Heart right ventricle (tissue), 16 donors: Measurements from ENCODE around the gene TEF. TPM values are rescaled to one million over a fixed set of nuclear protein-coding genes. Genes with fewer than 3 reads are reported as not detected.

Source experiments
- ATAC-seq, 8 donors: fragments of 200-7000 bp; cut with Tn5 transposase; one replicate each; pipeline ENCODE4 v1.9.1; 2020; ENCODE audit warnings: mild to moderate bottlenecking in 8 of 8, moderate library complexity in 8 of 8, moderate number of reproducible peaks in 1 of 8
- DNase-seq, 2 donors: peaks; one replicate each; pipeline ENCODE4 v3.0.0-alpha.2; 2020
- H3K27ac ChIP-seq, 10 donors: fragments of 200-600 bp; sonication (generic) in 2 of 10; one replicate each; pipeline versions ENCODE4 v1.5.0 to v1.8.0; 2020 to 2022; ENCODE audit warnings: mild to moderate bottlenecking in 3 of 10
- H3K27me3 ChIP-seq, 7 donors: fragments of 200-600 bp; one replicate each; pipeline ENCODE4 v1.8.0; 2021 to 2022; ENCODE audit warnings: mild to moderate bottlenecking in 2 of 7
- H3K36me3 ChIP-seq, 9 donors: fragments of 200-600 bp; sonication (generic) in 1 of 9; one replicate each; pipeline versions ENCODE4 v1.5.0 to v1.8.0; 2020 to 2022; ENCODE audit warnings: mild to moderate bottlenecking in 2 of 9
- H3K4me1 ChIP-seq, 9 donors: fragments of 200-600 bp; sonication (generic) in 1 of 9; one replicate each; pipeline versions ENCODE4 v1.5.0 to v1.8.0; 2020 to 2022; ENCODE audit warnings: mild to moderate bottlenecking in 4 of 9
- H3K4me3 ChIP-seq, 10 donors: fragments of 200-600 bp; sonication (generic) in 2 of 10; one replicate each; pipeline versions ENCODE4 v1.5.0 to v1.8.0; 2020 to 2022; ENCODE audit warnings: mild to moderate bottlenecking in 7 of 10, moderate library complexity in 2 of 10
- H3K9me3 ChIP-seq, 11 donors: fragments of 200-600 bp in 10 of 11; sonication (generic) in 2 of 11; one replicate each; pipeline versions ENCODE4 v1.5.0 to v1.8.0; 2013 to 2022; ENCODE audit warnings: mild to moderate bottlenecking in 2 of 11, control low read depth in 1 of 11, moderate library complexity in 1 of 11
- WGBS, 2 donors: extraction: QIAGEN DNeasy Blood & Tissue Kit; methylation state at CpG; one replicate each; pipeline ENCODE4 v1.1.7; 2013; ENCODE audit warnings: inconsistent platforms in 1 of 2; 5-methylcytosine and 5-hydroxymethylcytosine counted together
- intact Hi-C, 10 donors: fragments of 100-400 bp; cut with DNase I; formaldehyde crosslinking; loops; one replicate each; pipeline versions ENCODE4 v1.11.1 to v1.14.2; 2022
- polyA plus RNA-seq, 2 donors: library from polyadenylated mRNA; stranded (reverse); fragments of 200-250 nt; gene quantifications; one replicate each; pipeline ENCODE4 v1.2.3, GENCODE V29; 2013
- total RNA-seq, 10 donors: library from RNA; stranded (reverse); fragmentation: NEBNext Ultra II Directional in 3 of 10; extraction: Animal tissue kit (Norgen Biotek cat#: 25700) in 3 of 10; gene quantifications; one replicate each; pipeline versions ENCODE4 v1.2.1 to v1.2.4, GENCODE V29; 2021 to 2023
- TF ChIP-seq, protein P1 (sequence below), 9 donors: fragments of 200-600 bp; sonication (generic) in 2 of 9; IDR thresholded peaks; one replicate each; pipeline versions ENCODE4 v1.5.0 to v1.8.0; 2021 to 2022; ENCODE audit warnings: antibody characterized with exemption in 9 of 9, mild to moderate bottlenecking in 5 of 9, moderate library complexity in 1 of 9
- donor health status: Arrhythmogenic right ventricular cardiomyopathy.
- donor health status: ischemic (EF 13 %, LVEDD 7.1; RV severe dilation, severe dysfunction).
- donor health status: healthy with polysubstance abuse.
- donor health status: DM: no; HTN: yes; CAD: no.
- donor health status: DM: no; HTN: no; CAD: no.
- donor health status: ischemic (EF 25% LVEDD 6.9; RV normal size, moderate dysfunction).
- donor health status: ischemic (EF 25% LVEDD 5.7; RV mildly dilated, moderate dysfunction).
- donor health status: healthy.
- donor health status: DM: yes; HTN: yes; CAD: no.
- donor health status: Ischemic cardiomyopathy.
- donor health status: ischemic (EF 35%, LVEDD 5.7; RV mildly dilated, moderate dysfunction).
- donor health status: nonischemic (EF 11% LVEDD 7.7; RV severe dilation, severe dysfunction).
- donor health status: DM: yes; HTN: yes; CAD: no.
- donor health status: PGD.
- donor health status: ischemic (EF 29% LVEDD 5.4; RV normal size, mild dysfunction).
- donor health status: nonischemic (EF 23%, LVEDD 6.1; RV moderate dilation, normal function).

TEF gene
- total and polyA plus RNA-seq, 12 donors = 5.5 to 29.1 (median 16.9) TPM

DNA sequence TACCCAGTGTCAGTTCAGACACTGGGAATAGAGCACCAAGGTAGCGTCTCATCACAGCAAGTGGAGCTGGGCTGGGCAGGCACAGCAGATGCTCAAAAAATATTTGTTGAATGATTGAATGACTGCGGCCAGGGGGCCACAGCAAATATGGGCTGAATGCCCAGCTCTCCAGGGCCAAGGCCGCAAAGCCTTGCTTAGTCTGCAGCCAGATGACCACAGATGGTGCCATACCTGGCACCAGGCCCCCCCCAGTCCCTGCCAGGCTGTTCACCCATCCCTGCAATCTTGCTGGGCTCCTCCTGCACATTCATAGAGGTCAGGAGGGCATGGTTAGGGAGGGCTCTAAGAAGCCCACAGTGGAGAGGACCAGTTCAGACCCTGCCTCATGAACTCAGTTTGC is 47.5 kb upstream of the TEF start:
- no peak for DNase-seq
- H3K36me3 ChIP-seq = peaks cover 0 to 86% (median 33%) of the 10 kb centered on the region in 9 donors
- TF ChIP-seq, protein P1, sequence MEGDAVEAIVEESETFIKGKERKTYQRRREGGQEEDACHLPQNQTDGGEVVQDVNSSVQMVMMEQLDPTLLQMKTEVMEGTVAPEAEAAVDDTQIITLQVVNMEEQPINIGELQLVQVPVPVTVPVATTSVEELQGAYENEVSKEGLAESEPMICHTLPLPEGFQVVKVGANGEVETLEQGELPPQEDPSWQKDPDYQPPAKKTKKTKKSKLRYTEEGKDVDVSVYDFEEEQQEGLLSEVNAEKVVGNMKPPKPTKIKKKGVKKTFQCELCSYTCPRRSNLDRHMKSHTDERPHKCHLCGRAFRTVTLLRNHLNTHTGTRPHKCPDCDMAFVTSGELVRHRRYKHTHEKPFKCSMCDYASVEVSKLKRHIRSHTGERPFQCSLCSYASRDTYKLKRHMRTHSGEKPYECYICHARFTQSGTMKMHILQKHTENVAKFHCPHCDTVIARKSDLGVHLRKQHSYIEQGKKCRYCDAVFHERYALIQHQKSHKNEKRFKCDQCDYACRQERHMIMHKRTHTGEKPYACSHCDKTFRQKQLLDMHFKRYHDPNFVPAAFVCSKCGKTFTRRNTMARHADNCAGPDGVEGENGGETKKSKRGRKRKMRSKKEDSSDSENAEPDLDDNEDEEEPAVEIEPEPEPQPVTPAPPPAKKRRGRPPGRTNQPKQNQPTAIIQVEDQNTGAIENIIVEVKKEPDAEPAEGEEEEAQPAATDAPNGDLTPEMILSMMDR (IDR thresholded peaks at IDR 0.05) = no peak
- H3K27me3 ChIP-seq = no peaks in the 10 kb centered on the region
- peaks cover 0 to 20% (median 6%) of the 10 kb centered on the region in 9 donors for H3K4me1 ChIP-seq
- no peak overlapping the region for H3K4me3 ChIP-seq
- peak overlapping the region in 5 of 10 donors; percentile 8 to 59 (median 43) for H3K27ac ChIP-seq
- peak in 6 of 8 donors; percentile 2 to 66 (median 42) for ATAC-seq
- 65 to 72% methylated on average over 3 of the region's 3 CpGs for WGBS, 2 donors
- no peaks in the 10 kb centered on the region for H3K9me3 ChIP-seq
- intact Hi-C loops = no loop called here

DNA sequence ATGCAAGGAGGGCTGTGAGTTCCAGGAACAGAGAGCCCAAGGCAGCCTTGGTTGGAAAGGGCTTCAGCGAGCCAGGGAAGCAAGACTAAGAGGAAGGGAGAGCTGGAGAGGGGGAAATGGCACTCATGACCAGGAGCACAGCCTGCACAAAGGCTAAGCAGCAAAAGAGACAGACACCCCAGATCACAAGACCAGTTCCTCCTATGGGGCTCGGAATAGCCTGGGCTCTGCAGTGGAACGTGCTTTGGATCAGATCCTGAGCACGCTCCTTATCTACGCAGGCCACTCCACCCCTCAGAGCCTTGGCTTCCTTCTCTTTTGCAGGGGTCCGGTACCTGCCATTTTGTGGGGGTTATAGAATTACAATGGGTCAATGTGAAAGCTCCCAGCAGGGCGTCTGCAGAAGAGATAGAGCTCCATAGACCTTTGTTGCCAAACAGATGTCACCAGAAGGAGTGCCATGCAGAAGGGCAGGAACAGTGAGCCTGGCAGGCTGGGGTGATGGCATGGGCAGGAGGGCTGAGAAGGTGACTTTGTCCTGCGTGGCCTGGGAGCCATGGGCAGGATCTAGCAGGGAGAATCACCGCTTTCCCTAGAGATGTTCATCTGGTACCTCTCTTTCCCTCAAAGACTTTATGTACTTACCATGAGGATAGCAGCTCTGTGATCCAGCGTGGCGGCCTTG is 46.6 kb upstream of the TEF start:
- WGBS, 2 donors = 61 to 77% methylated on average over 11 of the region's 11 CpGs
- ATAC-seq (peak; percentile 40 to 77 (median 66)), DNase-seq (no peak)
- Histone ChIP-seq H3K4me3 (no peak overlapping the region), H3K9me3 (no peaks in the 10 kb centered on the region), H3K36me3 (peaks cover 0 to 86% (median 31%) of the 10 kb centered on the region in 9 donors), H3K4me1 (peaks cover 0 to 20% (median 6%) of the 10 kb centered on the region in 9 donors), H3K27me3 (no peaks in the 10 kb centered on the region), H3K27ac (peak overlapping the region in 6 of 10 donors; percentile 17 to 59 (median 41))
- TF ChIP-seq, protein P1 (IDR thresholded peaks at IDR 0.05) = no peak
- intact Hi-C loops = no loop called here

DNA sequence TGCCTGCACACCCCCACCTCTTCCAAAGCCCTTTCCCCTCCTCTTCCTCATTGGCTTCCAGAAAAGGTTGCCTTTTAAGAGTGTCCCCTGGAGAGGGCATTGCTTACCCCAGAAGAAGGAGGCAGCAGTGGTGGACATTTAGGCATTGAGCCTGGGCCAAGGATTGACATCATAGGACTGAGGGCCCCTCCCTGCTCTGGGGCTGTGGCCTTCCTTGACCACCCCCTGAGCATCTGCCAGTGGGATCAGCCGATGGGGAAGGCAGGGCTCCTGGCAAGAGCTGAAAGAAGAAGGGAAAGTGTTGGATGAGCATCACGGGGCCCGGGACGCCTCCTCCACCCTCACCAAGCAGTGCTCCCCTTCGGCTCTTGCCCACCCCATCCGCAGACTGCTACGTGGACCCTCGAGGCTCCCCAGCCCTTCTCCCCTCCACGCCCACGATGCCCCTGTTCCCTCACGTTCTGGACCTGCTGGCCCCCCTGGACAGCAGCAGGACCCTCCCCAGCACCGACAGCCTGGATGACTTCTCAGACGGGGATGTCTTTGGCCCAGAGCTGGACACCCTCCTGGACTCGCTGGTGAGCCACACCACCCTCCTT is 43.0 kb upstream of the TEF start:
- H3K36me3 ChIP-seq = peaks cover 0 to 86% (median 14%) of the 10 kb centered on the region in 9 donors
- no peak for ATAC-seq
- TF ChIP-seq, protein P1 (IDR thresholded peaks at IDR 0.05) = no peak

DNA sequence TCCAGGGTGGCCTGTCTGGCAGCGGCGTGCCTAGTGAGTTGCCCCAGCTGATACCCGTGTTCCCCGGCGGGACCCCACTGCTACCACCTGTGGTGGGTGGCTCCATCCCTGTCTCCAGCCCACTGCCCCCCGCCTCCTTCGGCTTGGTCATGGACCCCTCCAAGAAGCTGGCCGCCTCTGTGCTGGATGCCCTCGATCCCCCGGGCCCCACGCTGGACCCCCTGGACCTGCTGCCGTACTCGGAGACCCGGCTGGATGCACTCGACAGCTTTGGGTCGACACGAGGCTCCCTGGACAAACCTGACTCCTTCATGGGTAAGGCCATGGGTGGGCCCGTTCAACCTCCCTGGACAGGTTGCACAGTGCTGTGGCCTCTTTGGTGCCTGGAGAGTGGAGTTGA is 41.9 kb upstream of the TEF start:
- 91 to 93% methylated on average over 18 of the region's 18 CpGs for WGBS, 2 donors
- H3K27ac ChIP-seq = no peak overlapping the region
- intact Hi-C loops = no loop called here
- H3K4me1 ChIP-seq = peaks cover 0 to 10% (median 1%) of the 10 kb centered on the region in 9 donors
- peaks cover 0 to 86% (median 25%) of the 10 kb centered on the region in 9 donors for H3K36me3 ChIP-seq
- ATAC-seq = no peak
- no peak for DNase-seq
- TF ChIP-seq, protein P1 (IDR thresholded peaks at IDR 0.05) = no peak
- no peaks in the 10 kb centered on the region for H3K27me3 ChIP-seq
- no peak overlapping the region for H3K4me3 ChIP-seq
- no peaks in the 10 kb centered on the region for H3K9me3 ChIP-seq

More for the DNA sequence above, 43.0 kb upstream of the TEF start:
- Histone ChIP-seq H3K27me3 (no peaks in the 10 kb centered on the region), H3K27ac (no peak overlapping the region), H3K4me1 (peaks cover 0 to 20% (median 6%) of the 10 kb centered on the region in 9 donors), H3K4me3 (no peak overlapping the region), H3K9me3 (no peaks in the 10 kb centered on the region)
- 83 to 84% methylated on average over 14 of the region's 14 CpGs for WGBS, 2 donors
- no peak for DNase-seq
- intact Hi-C loops = no loop called here
